Fibroblast of the conjunctiva (primary cell): ENCODE results near the gene SLC7A5.
"Not testable (repeated sequence)": the region's sequence is repeated elsewhere in the genome, so short reads cannot be mapped to it uniquely, and the experiment has no call there.

Source experiments
- DNase-seq: peaks from one replicate; pipeline ENCODE4 v3.0.0-alpha.2; 2010; ENCODE audit warnings: low read depth

The SLC7A5 gene

DNA sequence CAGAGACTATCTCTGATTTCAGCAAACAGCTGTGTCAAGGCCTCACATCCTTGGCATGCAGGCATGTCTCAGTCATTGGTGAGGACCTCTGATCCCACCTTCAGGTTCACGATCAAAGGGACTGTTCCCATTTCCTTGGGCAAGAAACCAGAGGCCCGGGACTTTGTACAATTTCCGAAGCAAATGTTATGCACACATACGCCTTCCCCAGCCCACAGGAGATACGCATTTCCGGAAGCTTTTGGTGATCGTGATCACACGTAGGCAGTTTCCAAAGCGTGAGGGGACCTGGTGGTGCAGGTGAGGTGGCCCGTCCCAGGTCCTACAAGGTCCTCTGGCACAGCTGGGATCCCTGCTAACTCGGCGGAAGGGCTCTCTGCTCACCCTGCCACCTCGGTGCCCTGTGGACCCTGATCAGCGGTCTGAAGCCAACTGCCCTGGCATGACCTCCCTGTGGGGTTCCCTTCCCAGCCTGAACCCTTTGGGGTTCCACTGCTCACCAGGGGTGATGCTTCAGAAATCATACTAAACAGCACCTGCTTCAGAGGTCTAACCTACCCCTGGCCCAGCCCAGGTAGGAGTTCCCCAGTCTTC, 74.7 kb downstream of the SLC7A5 start:
- no peak for DNase-seq

DNA sequence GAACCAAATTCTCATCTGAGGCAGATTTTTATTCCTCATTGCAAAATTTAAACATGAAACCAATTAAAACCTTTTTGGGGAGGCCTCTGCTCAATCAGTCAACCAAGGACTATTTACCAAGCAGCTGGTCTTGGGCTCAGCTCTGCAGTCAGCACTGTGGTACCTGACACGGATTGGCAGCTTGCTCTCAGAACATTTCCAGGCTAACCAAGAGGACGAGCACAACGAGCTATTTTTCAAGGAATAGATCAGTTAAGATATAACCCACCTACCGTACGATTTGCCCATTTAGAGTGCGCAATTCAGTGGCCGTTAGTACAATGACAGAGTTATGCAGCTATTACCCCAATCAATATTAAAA, 77.1 kb downstream of the SLC7A5 start:
- no peak for DNase-seq

DNA sequence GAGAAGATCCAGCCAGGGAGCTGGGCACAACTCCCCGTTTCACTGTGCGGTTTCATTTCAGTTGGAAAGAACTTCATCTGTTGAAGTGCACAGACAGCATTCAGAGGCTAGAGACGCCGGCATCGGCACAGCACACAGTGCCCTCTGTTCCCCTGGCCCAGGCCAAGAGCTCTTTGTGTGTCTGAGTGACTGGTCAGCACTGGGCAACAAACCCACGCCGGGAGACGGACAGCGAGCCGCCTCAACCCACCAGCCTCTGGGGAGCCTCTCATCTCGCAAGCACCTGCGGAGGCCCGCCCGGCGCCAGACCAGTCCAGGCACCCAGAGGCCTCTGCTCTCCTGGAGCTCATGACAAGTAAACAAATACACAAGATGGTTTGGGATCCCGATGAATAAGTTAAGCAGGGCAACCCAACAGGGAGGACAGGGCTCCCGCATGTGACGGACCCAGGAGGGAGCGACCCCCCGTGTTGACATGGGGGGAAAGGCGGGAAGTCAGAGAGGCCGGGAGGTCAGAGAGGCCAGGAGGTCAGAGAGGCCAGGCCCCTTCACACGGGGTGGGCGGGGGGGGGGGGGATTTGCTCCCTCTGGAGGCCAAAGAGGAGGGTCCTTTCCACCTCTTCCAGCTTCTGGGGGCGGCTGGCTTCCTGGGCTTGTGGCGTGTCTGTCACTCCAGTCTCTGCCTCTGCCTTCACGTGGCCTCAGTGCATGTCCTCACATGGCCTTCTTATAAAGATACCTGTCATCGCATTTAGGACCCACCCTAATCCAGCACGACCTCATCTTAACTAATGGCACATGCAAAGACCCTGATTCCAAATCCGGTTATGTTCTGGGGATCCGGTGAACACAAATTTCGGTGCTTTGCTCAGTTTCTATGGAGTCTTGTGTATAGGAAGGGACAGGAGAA, 77.8 kb downstream of the SLC7A5 start:
- no peak for DNase-seq

GRCh38 chr16:87790292-87791100, 78.8 kb downstream of the SLC7A5 start:
- no peak for DNase-seq

- DNase-seq, result no peak
Measured at GRCh38 chr16:87789437-87790291, 79.6 kb downstream of the SLC7A5 start.

- DNase-seq, result not testable (repeated sequence)
Measured at GRCh38 chr16:87788730-87789436, 80.4 kb downstream of the SLC7A5 start.

DNA sequence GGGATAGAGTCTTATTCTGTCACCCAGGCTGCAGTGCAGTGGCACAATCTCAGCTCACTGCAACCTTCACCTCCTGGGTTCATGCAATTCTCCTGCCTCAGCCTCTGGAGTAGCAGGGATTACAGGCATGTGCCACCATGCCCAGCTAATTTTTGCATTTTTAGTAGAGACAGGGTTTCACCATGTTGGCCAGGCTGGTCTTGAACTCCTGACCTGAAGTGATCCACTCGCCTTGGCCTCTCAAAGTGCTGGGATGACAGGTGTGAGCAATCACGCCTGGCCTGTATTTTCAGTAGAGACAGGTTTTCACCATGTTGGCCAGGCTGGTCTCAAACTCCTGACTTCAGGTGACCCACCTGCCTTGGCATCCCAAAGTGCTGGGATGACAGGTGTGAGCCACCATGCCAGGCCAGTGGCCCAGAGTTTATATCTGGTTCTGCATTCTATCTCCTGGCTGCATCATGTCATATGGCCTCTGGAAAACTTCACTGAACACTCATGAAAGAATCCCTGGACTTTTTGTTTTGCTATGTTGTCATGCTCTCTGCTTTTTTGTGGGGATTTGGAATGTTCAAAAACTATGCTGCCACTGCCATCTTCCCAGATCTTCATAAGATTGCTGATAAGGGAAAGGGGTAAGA, 81.7 kb downstream of the SLC7A5 start:
- not testable (repeated sequence) for DNase-seq

GRCh38 chr16:87784812-87785211, 84.5 kb downstream of the SLC7A5 start:
- DNase-seq, result no peak

GRCh38 chr16:87782033-87782432, 87.3 kb downstream of the SLC7A5 start:
- DNase-seq, result no peak

DNA sequence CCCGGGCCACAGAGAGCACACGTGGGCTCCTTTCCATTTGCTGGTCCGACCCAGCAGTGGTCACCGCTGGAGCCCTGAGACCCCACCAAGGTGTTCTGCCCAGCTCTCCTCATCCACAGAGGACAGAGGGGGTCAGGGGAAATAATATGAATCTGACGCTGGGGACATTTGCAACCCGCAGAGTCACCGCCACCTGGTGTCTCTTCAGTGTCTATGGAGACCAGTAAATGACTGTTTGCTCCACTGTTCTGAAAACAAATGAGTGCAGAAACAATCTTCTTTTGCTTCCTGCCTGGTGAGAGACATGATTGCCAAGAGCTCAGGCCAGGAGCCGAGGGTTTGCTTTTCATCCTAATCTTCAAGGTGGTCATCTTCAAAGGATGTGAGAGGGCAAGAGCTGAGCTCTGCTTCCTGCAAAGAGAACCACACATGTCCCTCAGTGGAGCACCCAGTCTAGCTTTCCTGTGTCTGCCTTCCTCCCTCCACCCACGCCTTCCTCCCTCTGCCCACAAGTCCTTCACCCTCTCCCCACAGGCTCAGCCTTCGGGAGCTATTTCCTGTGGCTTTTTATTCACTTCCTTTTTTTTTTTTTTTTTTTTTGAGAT, 88.8 kb downstream of the SLC7A5 start:
- DNase-seq, result no peak
